Activated T-cell treated with anti-CD3 and anti-CD28 coated beads, Interleukin-2, amount 50 U/mL, for 72 hours (primary cell): ENCODE measurements around the gene PTRHD1. TPM values are rescaled to one million over a fixed set of nuclear protein-coding genes. Genes with fewer than 3 reads are reported as not detected.
A peak's percentile ranks its signal among the peaks of the same experiment; 100 is the strongest.

Experiments used
- ATAC-seq, 2 donors: fragments of 150-1000 bp; cut with Tn5 transposase; replicated peaks in 1 of 2; 2 replicates each; pipeline ENCODE4 v1.10.0; 2021; ENCODE audit warnings: moderate library complexity in 2 of 2, mild to moderate bottlenecking in 1 of 2
- DNase-seq, 2 donors: peaks; one replicate each; pipeline ENCODE4 v3.0.0; 2021 to 2022; ENCODE audit warnings: mixed read lengths in 1 of 2
- H3K27ac Mint-ChIP-seq: one replicate; pipeline ENCODE4 v1.8.0; 2022; ENCODE audit warnings: mild to moderate bottlenecking, moderate library complexity, mixed read lengths
- H3K27me3 Mint-ChIP-seq: one replicate; pipeline ENCODE4 v1.8.0; 2022; ENCODE audit warnings: low read depth, mixed read lengths
- H3K36me3 Mint-ChIP-seq, 2 donors: one replicate each; pipeline ENCODE4 v1.8.0; 2022; ENCODE audit warnings: mixed read lengths in 2 of 2, mild to moderate bottlenecking in 1 of 2; ENCODE audit not compliant: insufficient read depth in 2 of 2
- H3K4me1 Mint-ChIP-seq: one replicate; pipeline ENCODE4 v1.8.0; 2022; ENCODE audit warnings: low read depth, mixed read lengths
- H3K4me3 Mint-ChIP-seq, 2 donors: one replicate each; pipeline ENCODE4 v1.8.0; 2022; ENCODE audit warnings: mild to moderate bottlenecking in 2 of 2, mixed read lengths in 2 of 2, moderate library complexity in 2 of 2
- H3K9me3 Mint-ChIP-seq, 2 donors: one replicate each; pipeline ENCODE4 v1.8.0; 2022; ENCODE audit warnings: mixed read lengths in 2 of 2
- total RNA-seq, 2 donors: library from RNA; stranded (reverse); gene quantifications; one replicate each; pipeline ENCODE4 v1.2.3, GENCODE V29; 2022

Gene PTRHD1
- total RNA-seq, 2 donors from 2014 or later = 25.5 to 29.3 TPM

- Mint-ChIP-seq H3K4me1 (peaks cover 13% of the 10 kb centered on the region), H3K36me3 (peaks cover 2 to 7% of the 10 kb centered on the region in 2 donors), H3K27ac (no peak overlapping the region), H3K9me3 (no peaks in the 10 kb centered on the region), H3K27me3 (no peaks in the 10 kb centered on the region), H3K4me3 (no peak overlapping the region)
- DNase-seq = no peak
- no peak for ATAC-seq
These were observed 45.9 kb downstream of the PTRHD1 start for GRCh38 chr2:24747299-24747698.

- Mint-ChIP-seq H3K4me1 (peaks cover 13% of the 10 kb centered on the region), H3K27ac (peak overlapping the region; percentile 12), H3K36me3 (peaks cover 2 to 7% of the 10 kb centered on the region in 2 donors), H3K27me3 (no peaks in the 10 kb centered on the region), H3K4me3 (no peak overlapping the region), H3K9me3 (no peaks in the 10 kb centered on the region)
- DNase-seq (no peak), ATAC-seq (no peak)
These were observed 47.4 kb downstream of the PTRHD1 start for GRCh38 chr2:24745825-24746224.

GRCh38 chr2:24744356-24744755 is 48.8 kb downstream of the PTRHD1 start:
- H3K9me3 Mint-ChIP-seq = no peaks in the 10 kb centered on the region
- DNase-seq (no peak), ATAC-seq (no peak)
- H3K4me3 Mint-ChIP-seq = no peak overlapping the region
- no peak overlapping the region for H3K27ac Mint-ChIP-seq
- H3K4me1 Mint-ChIP-seq = peaks cover 13% of the 10 kb centered on the region
- peaks cover 2 to 7% of the 10 kb centered on the region in 2 donors for H3K36me3 Mint-ChIP-seq
- no peaks in the 10 kb centered on the region for H3K27me3 Mint-ChIP-seq

GRCh38 chr2:24743924-24744323 is 49.3 kb downstream of the PTRHD1 start:
- DNase-seq = no peak
- Mint-ChIP-seq H3K27me3 (no peaks in the 10 kb centered on the region), H3K4me1 (peaks cover 13% of the 10 kb centered on the region), H3K9me3 (no peaks in the 10 kb centered on the region), H3K36me3 (peaks cover 2 to 7% of the 10 kb centered on the region in 2 donors), H3K27ac (no peak overlapping the region), H3K4me3 (no peak overlapping the region)
- ATAC-seq = no peak

DNA sequence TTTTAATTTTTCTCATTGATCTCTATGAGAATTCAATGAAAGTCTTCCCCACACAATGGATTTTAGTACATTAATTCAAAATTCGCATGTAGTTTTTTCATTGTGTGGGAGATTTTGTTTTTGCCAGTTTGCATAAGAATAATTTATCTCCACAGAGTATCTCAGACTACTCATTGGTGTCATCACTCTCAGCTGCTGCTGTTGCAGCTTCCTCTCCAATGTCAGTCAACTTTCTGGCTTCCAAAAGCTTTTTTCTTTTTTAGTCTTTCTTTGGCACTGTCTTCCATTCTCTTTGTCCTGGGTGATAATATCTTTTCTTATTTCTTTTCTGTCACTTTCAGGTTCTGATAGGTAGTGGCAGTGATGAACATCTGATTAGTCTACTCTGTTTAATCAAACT is 50.5 kb downstream of the PTRHD1 start:
- H3K27ac Mint-ChIP-seq = peak overlapping the region; percentile 90
- H3K4me1 Mint-ChIP-seq = peaks cover 13% of the 10 kb centered on the region
- peaks cover 2 to 7% of the 10 kb centered on the region in 2 donors for H3K36me3 Mint-ChIP-seq
- no peak overlapping the region for H3K4me3 Mint-ChIP-seq
- H3K9me3 Mint-ChIP-seq = no peaks in the 10 kb centered on the region
- no peak for ATAC-seq
- no peaks in the 10 kb centered on the region for H3K27me3 Mint-ChIP-seq
- DNase-seq = no peak

DNA sequence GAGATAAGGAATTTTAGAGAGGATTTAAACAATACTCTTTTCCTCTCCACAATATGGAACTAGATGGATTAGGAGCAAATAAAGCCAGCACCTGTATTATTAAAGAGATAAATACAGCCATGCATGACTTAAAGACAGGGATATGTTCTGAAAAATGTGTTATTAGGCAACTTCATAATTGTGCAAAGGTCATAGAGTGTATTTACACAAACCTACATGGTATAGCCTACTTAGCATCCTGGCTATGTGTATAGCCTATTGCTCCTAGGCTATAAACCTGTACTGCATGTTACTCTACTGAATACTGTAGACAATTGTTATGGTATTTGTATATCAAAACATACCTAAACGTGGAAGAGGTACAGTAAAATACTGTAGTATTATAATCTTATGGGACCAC is 53.0 kb downstream of the PTRHD1 start:
- Mint-ChIP-seq H3K36me3 (peaks cover 2 to 5% of the 10 kb centered on the region in 2 donors), H3K27me3 (no peaks in the 10 kb centered on the region), H3K4me3 (peak overlapping the region in 1 of 2 donors; percentile 18), H3K9me3 (no peaks in the 10 kb centered on the region), H3K4me1 (peaks cover 13% of the 10 kb centered on the region), H3K27ac (peak overlapping the region; percentile 89)
- ATAC-seq = no peak
- DNase-seq = no peak

Other genes with a start within 250 kb of the PTRHD1 start
- gene CENPO, start within 50 bp of the PTRHD1 start, total RNA-seq = 10 to 100 TPM; 38.6 to 44.1 TPM
- 10 to 100 TPM; 55.5 to 63.4 TPM for gene ADCY3, start 126.8 kb upstream of the PTRHD1 start, total RNA-seq
- gene DNAJC27, start 178.6 kb upstream of the PTRHD1 start, total RNA-seq = 1 to 10 TPM; 7.4 to 9.8 TPM
- under 1 TPM; 0.60 to 0.93 TPM for gene EFR3B, start 248.7 kb upstream of the PTRHD1 start, total RNA-seq